SIG-M5 treated with dmso at 0.1 percent for 504 hours (cell line): ENCODE measurements around the gene GTF2IRD1.
"Not testable (repeated sequence)": the region's sequence is repeated elsewhere in the genome, so short reads cannot be mapped to it uniquely, and the experiment has no call there.

ENCODE experiments used
- DNase-seq: peaks from one replicate; lab custom pipeline; 2025; ENCODE audit not compliant: unreplicated experiment; lab: John Stamatoyannopoulos, UW

GTF2IRD1 gene

DNA sequence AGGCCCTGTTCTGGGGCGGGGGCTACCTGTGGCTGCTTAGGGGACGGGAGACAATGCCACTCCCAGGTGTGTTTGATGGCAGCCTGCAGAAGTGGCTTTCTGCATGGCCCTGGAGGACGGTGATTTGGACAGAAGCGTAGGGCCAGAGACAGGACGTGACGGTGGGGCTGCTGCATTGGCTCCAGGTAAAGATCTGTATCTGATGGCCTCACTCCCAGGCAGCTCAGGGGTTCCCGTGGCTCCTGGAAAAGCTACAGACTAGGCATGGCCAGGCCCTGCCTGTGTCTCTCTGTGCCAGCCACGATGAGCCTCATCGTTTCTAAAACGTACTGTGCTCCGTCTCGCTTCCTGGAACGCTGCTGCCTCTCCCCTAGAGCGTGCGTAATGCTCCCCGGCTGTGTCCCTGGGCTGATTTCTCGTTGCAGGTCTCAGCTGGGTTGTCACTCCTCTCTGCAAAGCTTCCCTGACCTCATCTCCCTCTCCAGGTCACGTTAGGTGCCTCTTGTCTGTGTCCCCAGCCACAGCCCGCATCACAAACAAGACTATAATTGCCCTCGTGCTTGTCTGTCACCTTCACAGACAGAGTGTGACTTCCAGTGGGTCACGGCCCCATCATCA is 12.6 kb downstream of the GTF2IRD1 start:
- DNase-seq = no peak

GRCh38 chr7:74467876-74468275 is 14.2 kb downstream of the GTF2IRD1 start:
- DNase-seq = no peak

DNA sequence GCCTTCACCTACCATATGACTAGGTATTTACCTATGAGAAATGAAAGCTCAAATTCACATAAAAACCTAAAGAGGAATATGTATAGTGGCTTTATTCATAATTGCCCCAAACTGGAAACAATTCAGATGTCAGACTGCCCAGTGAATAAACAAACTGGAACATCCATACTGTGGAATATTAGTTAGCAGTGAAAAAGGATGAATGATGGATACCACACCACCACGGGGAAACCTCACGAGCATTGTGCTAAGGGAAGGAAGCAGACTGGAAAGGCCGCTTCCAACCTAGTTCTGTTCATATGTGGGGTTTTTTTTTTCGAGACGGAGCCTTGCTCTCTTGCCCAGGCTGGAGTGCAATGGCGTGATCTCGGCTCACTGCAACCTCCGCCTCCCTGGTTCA is 16.8 kb downstream of the GTF2IRD1 start:
- no peak for DNase-seq

- DNase-seq = no peak
Observed at GRCh38 chr7:74473116-74473515, 19.4 kb downstream of the GTF2IRD1 start.

GRCh38 chr7:74474271-74474865 is 20.7 kb downstream of the GTF2IRD1 start:
- no peak for DNase-seq

DNA sequence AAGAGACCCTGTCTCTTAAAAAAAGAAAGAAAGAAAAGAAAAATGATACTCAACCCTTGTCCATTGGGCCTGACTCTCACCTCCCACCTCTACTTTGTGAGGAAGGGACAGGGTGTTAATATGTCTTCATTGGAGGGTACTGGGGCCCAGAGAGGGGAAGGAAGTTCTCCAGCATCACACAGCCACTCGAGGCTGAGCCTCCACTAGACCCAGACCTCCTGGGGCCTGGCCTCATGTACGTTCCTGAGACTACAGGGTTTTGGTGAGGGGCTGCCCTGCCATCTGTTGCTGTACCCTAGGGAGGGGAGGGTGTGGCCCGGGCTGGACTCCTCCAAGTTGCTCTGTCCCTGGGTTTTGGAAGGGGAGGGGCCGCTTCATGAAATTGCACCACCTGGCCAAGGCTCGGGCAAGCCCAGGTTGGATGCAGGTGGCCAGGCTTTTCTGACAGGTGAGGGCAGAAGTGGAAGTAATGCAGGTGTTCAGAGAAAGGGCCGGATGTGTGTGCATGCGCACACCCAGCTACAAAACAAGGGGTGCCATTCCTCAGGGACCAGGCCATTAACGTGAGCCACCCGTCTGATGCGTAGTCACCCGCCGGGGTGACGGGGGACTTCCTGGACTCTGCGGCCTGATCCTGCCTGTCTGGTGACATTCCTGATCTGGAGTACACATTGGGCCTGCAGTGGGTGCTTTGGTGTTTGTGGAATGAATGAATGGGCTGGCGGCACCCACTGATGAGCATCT is 21.7 kb downstream of the GTF2IRD1 start:
- no peak for DNase-seq

DNA sequence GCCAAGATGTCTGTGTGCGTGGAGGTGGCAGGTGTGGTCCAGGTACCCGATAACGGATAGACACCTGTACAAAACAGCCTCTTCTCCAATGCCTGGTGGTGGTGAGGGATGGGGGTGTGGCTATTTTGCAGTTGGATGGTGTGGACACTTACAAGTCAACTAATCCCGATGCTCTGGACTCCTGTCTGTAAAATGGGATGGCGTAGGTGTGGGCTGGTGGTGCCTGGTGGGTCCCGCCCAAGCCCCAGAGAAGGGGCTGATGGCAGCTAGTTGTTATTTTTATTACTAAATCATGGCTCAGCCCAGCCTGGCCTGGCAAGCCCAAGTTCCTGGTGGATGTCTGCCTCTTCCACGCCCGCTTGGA is 22.3 kb downstream of the GTF2IRD1 start:
- DNase-seq = no peak

DNA sequence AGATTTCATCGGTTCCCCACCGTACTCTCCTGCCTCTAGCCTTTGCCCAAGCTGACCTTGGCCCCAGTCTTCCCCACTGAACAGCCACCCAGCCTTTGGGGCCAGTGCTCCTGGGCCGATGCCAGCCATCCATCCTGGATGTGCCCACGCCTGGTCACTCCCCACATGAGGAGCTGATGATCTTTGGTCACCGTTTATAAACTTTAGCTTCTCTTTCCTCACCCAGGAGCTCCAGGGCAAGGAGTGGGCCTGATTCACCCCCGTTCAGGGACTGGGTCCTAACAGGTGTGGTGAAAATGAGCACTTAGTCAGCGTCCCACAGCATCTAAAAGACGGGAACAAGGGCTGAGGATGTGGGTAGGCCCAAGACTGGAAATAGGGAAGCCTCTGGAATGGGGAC is 22.9 kb downstream of the GTF2IRD1 start:
- DNase-seq = no peak

GRCh38 chr7:74478671-74479065 is 25.0 kb downstream of the GTF2IRD1 start:
- DNase-seq = no peak

- no peak for DNase-seq
Observed at GRCh38 chr7:74479066-74479781, 25.5 kb downstream of the GTF2IRD1 start.

DNA sequence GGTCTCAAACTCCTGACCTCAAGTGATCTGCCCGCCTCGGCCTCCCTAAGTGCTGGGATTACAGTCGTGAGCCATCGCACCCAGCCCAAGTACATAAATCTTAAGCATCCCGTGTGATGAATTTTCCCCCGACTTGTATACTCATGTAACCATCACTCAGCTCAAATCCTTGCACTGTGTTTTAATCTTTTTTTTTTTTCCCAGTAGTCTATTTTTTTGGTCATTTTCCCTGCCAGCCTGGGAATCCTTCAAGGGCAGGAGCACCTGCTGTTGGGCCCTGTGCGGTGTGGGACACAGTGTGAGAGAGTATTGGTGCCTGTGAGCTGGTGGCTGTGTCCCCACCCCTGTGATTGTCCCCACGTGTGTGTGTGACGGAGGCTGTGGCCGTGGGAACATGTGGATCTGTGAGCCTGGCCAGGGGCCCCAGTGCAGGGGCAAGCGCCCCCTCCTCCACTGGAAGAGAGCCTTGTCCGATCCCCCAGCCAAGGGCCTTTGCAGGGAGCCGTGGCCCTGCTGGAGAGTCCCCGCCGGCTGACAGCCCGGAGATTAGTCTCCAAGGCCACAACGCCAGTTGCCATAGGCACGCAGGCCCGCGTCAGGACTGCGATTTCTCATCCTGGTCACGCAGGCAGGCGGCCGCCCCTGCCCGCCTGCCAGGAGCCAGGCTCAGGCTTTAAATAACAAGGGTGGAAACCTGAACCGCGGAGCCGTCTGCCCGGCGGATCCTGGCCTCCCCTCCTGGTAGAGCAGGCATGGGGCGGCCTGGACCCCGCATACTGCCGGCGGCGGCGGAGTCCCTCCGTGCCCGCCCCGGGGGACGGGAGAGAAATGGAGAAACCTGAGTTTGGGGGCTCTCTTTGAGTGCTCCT is 26.5 kb downstream of the GTF2IRD1 start:
- DNase-seq = no peak

GRCh38 chr7:74480861-74481417 is 27.2 kb downstream of the GTF2IRD1 start:
- peak; percentile 36 for DNase-seq

GRCh38 chr7:74481458-74482196 is 27.9 kb downstream of the GTF2IRD1 start:
- no peak for DNase-seq

DNA sequence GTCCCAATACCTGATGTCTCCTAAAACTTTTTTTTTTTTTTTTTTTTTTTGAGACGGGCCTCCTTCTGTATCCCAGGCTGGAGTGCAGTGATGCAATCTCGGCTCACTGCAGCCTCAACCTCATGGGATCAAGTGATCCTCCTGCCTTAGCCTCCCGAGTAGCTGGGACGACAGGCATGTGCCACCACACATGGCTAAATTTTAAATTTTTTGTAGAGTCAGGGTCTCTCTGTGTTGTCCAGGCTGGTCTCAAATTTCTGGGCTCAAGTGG is 28.4 kb downstream of the GTF2IRD1 start:
- no peak for DNase-seq

DNA sequence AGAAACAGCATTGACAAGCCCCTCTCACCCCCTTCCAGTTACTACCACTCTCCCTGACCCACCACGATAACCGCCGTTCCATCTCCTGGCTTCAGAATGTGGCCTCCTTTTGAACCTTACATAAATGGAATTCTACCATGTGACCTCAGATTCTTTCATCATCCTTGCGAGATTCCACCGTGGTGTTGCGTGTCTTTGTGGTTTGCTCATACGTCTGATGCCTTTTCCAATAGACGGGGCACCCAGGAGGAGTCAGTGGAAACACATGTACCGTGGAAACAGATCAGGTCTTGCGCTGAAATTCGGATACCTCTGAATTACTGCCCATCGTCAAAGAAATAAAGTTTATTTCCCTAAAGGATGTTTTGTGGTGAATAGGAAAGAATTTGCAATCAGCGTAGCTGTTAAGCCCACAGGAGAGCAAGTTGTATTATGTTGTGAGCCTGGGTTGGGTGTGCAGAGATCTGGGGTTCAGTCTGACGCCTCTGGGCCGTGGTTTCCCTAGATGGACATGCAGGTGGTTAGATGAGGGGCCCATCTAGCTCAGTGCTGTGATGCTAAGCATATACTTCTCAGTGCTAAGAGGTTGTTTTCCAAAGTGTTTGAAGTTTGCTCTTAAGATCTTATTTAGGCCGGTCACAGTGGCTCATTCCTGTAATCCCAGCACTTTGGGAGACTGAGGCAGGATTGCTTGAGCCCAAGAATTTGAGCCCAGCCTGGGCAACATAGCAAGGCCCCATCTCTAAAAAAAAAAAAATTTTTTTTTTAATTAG is 29.1 kb downstream of the GTF2IRD1 start:
- peak; percentile 71 for DNase-seq

DNA sequence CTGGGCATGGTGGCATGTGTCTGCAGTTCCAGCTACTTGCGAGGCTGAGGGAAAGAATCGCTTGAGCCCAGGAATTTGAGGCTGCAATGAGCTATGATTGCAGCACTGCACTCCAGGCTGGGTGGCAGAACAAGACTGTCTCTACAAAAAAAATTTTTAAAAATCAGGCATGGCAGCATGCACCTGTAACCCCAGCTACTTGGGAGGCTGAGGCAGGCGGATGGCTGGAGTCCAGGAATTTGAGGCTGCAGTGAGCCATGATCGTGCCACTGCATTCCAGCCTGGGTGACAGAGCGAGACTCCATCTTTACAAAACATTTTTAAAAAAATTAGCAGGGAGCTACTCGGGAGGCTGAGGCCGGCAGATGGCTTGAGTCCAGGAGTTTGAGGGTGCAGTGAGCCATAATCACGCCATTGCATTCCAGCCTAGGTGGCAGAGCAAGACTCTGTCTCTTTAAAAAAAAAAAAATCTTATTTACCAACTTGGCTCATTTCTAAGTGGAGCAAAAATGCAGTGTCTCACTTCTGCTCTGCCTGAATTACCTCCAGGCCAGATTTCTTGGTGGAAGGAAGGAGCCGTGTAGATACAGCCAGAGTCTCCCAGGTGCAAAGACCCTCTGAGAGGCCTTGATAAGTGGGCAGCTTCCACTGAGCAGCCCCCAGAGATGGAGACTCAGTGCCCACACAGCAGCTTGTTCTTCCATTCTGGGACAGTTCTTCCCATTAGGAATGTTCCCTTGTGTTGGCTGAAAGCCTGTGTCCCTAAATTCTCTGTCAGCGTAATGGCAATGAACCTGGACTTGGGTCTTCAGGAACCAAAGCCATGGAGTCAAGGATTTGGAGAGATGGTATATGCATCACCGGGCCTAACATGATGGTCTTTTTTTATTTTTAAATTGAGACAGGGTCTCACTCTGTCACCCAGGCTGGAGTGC is 30.0 kb downstream of the GTF2IRD1 start:
- no peak for DNase-seq

GRCh38 chr7:74485611-74486010 is 31.9 kb downstream of the GTF2IRD1 start:
- no peak for DNase-seq

- DNase-seq = not testable (repeated sequence)
Observed at GRCh38 chr7:74488518-74489030, 34.9 kb downstream of the GTF2IRD1 start.
